GM23338 (cell line): ENCODE measurements around the gene CKLF. TPM values are rescaled to one million over a fixed set of nuclear protein-coding genes. Genes with fewer than 3 reads are reported as not detected.

Source experiments
- ATAC-seq: fragments of 200-7000 bp; cut with Tn5 transposase; 3 replicates; pipeline ENCODE4 v1.9.1; 2020
- DNase-seq: peaks from one replicate; pipeline ENCODE4 v3.0.0-alpha.2; 2015; ENCODE audit warnings: low spot score
- H2AFZ ChIP-seq: fragments of 200-600 bp; sonication (generic); 2 replicates; pipeline ENCODE4 v1.8.0; 2016; ENCODE audit warnings: antibody characterized with exemption, mild to moderate bottlenecking, moderate library complexity
- H3F3A ChIP-seq: fragments of 200-600 bp; sonication (generic); replicated peaks from 2 replicates; pipeline ENCODE4 v1.8.0; 2017; ENCODE audit warnings: antibody characterized with exemption, mixed run types, low read depth
- H3K27ac ChIP-seq: fragments of 200-600 bp; sonication (generic); 2 replicates; pipeline ENCODE4 v1.6.1; 2016; ENCODE audit warnings: low read depth
- H3K27me3 ChIP-seq: fragments of 200-600 bp; sonication (generic); 2 replicates; pipeline ENCODE4 v1.8.0; 2016; ENCODE audit warnings: mild to moderate bottlenecking, mixed run types, moderate library complexity; ENCODE audit not compliant: insufficient read depth
- H3K36me3 ChIP-seq: fragments of 200-600 bp; sonication (generic); 2 replicates; pipeline ENCODE4 v1.8.0; 2016; ENCODE audit warnings: mild to moderate bottlenecking; ENCODE audit not compliant: insufficient read depth
- H3K4me1 ChIP-seq: fragments of 200-600 bp; sonication (generic); 2 replicates; pipeline ENCODE4 v1.8.0; 2016; ENCODE audit warnings: mild to moderate bottlenecking, moderate library complexity; ENCODE audit not compliant: insufficient read depth
- H3K4me2 ChIP-seq: fragments of 200-600 bp; sonication (generic); 2 replicates; pipeline ENCODE4 v1.7.1; 2017; ENCODE audit warnings: mixed run types
- H3K4me3 ChIP-seq: fragments of 200-600 bp; sonication (generic); 2 replicates; pipeline ENCODE4 v1.6.1; 2016; ENCODE audit warnings: mixed run types
- H3K79me2 ChIP-seq: fragments of 200-600 bp; sonication (generic); replicated peaks from 2 replicates; pipeline ENCODE4 v1.8.0; 2017; ENCODE audit warnings: mild to moderate bottlenecking; ENCODE audit not compliant: insufficient read depth
- H3K9me2 ChIP-seq: fragments of 200-600 bp; sonication (generic); 2 replicates; pipeline ENCODE4 v1.8.0; 2017; ENCODE audit not compliant: insufficient read depth
- H4K20me1 ChIP-seq: fragments of 200-600 bp; sonication (generic); replicated peaks from 2 replicates; pipeline ENCODE4 v1.8.0; 2017; ENCODE audit warnings: mild to moderate bottlenecking; ENCODE audit not compliant: insufficient read depth
- H3K27ac Mint-ChIP-seq: 2 replicates; pipeline ENCODE4 v1.8.0; 2020; ENCODE audit warnings: inconsistent platforms, mild to moderate bottlenecking, moderate library complexity, mixed read lengths
- H3K27me3 Mint-ChIP-seq: 3 replicates; pipeline ENCODE4 v1.8.0; 2022; ENCODE audit warnings: low read depth, mild to moderate bottlenecking, moderate library complexity, mixed read lengths, inconsistent platforms; ENCODE audit not compliant: insufficient read depth, poor library complexity
- H3K36me3 Mint-ChIP-seq: 3 replicates; pipeline ENCODE4 v1.8.0; 2021; ENCODE audit warnings: low read depth, mild to moderate bottlenecking, inconsistent platforms, moderate library complexity, mixed read lengths
- H3K4me1 Mint-ChIP-seq: 3 replicates; pipeline ENCODE4 v1.8.0; 2020; ENCODE audit warnings: mild to moderate bottlenecking, inconsistent platforms, mixed read lengths
- H3K4me3 Mint-ChIP-seq: 3 replicates; pipeline ENCODE4 v1.8.0; 2021; ENCODE audit warnings: moderate library complexity, mild to moderate bottlenecking, inconsistent platforms, mixed read lengths
- H3K9me3 Mint-ChIP-seq: 3 replicates; pipeline ENCODE4 v1.8.0; 2020; ENCODE audit warnings: moderate library complexity, mild to moderate bottlenecking, inconsistent platforms, mixed read lengths
- CREB1 ChIP-seq: fragments of 250-450 bp; sonication (Bioruptor Pico); IDR thresholded peaks from 2 replicates; pipeline ENCODE4 v1.5.0; 2020; ENCODE audit warnings: low read depth, mild to moderate bottlenecking, moderate library complexity
- CTCF ChIP-seq, 2 experiments: fragments of 200-600 bp in 1 of 2; sonication (generic) in 1 of 2; conservative IDR thresholded peaks; 2 replicates each; pipeline versions ENCODE4 v1.5.1 to v1.6.1; 2016 to 2017; ENCODE audit warnings: antibody characterized with exemption in 2 of 2, low read depth in 2 of 2, mild to moderate bottlenecking in 2 of 2, moderate library complexity in 1 of 2
- ETS1 ChIP-seq: IDR thresholded peaks from 2 replicates; pipeline ENCODE4 v1.6.1; 2016; ENCODE audit warnings: antibody characterized with exemption
- EZH2 ChIP-seq: fragments of 200-600 bp; sonication (generic); IDR thresholded peaks from one replicate; pipeline ENCODE4 v1.8.0; 2017; ENCODE audit warnings: antibody characterized with exemption, mild to moderate bottlenecking, low read depth; ENCODE audit not compliant: unreplicated experiment
- EZH2phosphoT487 ChIP-seq: fragments of 200-600 bp; sonication (generic); IDR thresholded peaks from one replicate; pipeline ENCODE4 v1.8.1; 2018; ENCODE audit warnings: antibody characterized with exemption; ENCODE audit not compliant: unreplicated experiment
- JUNB ChIP-seq: IDR thresholded peaks from one replicate; pipeline ENCODE4 v1.6.1; 2016; ENCODE audit warnings: antibody characterized with exemption; ENCODE audit not compliant: unreplicated experiment
- NANOG ChIP-seq: IDR thresholded peaks from 2 replicates; pipeline ENCODE4 v1.6.1; 2016; ENCODE audit warnings: antibody characterized with exemption, borderline replicate concordance
- POLR2AphosphoS5 ChIP-seq: IDR thresholded peaks from 2 replicates; pipeline ENCODE4 v1.6.1; 2016; ENCODE audit warnings: antibody characterized with exemption, low read depth
- ZNF114 ChIP-seq: fragments of 250-450 bp; sonication (Bioruptor Pico); IDR thresholded peaks from 2 replicates; pipeline ENCODE4 v1.5.0; 2020; ENCODE audit warnings: mild to moderate bottlenecking, moderate library complexity
- ZNF331 ChIP-seq: fragments of 250-450 bp; sonication (Bioruptor Pico); IDR thresholded peaks from 2 replicates; pipeline ENCODE4 v1.5.0; 2020; ENCODE audit warnings: low read depth, mild to moderate bottlenecking, moderate library complexity
- long read RNA-seq: library from polyadenylated mRNA; unstranded; transcript quantifications from one replicate; pipeline ENCODE4 v2.0.0, GENCODE V29; 2020; ENCODE audit not compliant: unreplicated experiment
- polyA plus RNA-seq: library from polyadenylated mRNA; unstranded; fragments of >200 nt; fragmentation: Nextera tagmentation; extraction: Ambion mirVana; gene quantifications from 2 replicates; pipeline ENCODE4 v1.2.1, GENCODE V29; 2016
- total RNA-seq: library from RNA; depleted of rRNA; stranded (reverse); fragments of >200 nt; shearing (Covaris generic); gene quantifications from 2 replicates; pipeline ENCODE4 v1.2.3, GENCODE V29; 2014; rRNA removed

Gene CKLF
- total RNA-seq, result 15.7 and 25.5 TPM in 2 replicates
- 60.0 and 61.5 TPM in 2 replicates for polyA plus RNA-seq
- long read RNA-seq, partial matches to known transcripts, result 0 of 11 reads
- long read RNA-seq, other reads (novel, unspliced or antisense), result 0 of 11 reads

- peaks cover 12% of the 10 kb centered on the region; the same call in 2 of the 3 replicates for H3K9me3 Mint-ChIP-seq
- peak within 1 kb of the TSS; percentile 85 for H3K4me2 ChIP-seq
- TF ChIP-seq POLR2AphosphoS5, result peak; percentile 89
- no peak for TF ChIP-seq CREB1 (CRISPR knock-in tag)
- no peaks in the 10 kb centered on the region for H3K36me3 ChIP-seq
- H2AFZ ChIP-seq, result peak within 1 kb of the TSS; percentile 99
- H3K36me3 Mint-ChIP-seq, result peaks cover 5% of the 10 kb centered on the region; the same call in 2 of the 3 replicates
- H3K27me3 Mint-ChIP-seq, result peaks cover 29% of the 10 kb centered on the region
- 0 out of 2 replicates have a peak, but pooled peaks cover 5% of the 10 kb centered on the region for H4K20me1 ChIP-seq
- H3K4me1 ChIP-seq, result peaks cover 11% of the 10 kb centered on the region
- peaks cover 21% of the 10 kb centered on the region for H3K4me1 Mint-ChIP-seq
- H3K27ac ChIP-seq, result no peak within 1 kb of the TSS
- peaks cover 5% of the 10 kb centered on the region; the same call in 1 of the 2 replicates for H3K79me2 ChIP-seq
- peak; percentile 57 for ATAC-seq
- peak; percentile 86 for DNase-seq
- H3K9me2 ChIP-seq, result peaks cover 3% of the 10 kb centered on the region; the same call in 1 of the 2 replicates
- peak within 1 kb of the TSS; percentile 72 for H3K4me3 Mint-ChIP-seq
- peaks cover 18% of the 10 kb centered on the region for H3K27me3 ChIP-seq
- peaks cover 20% of the 10 kb centered on the region; the same call in 1 of the 2 replicates for H3F3A ChIP-seq
- H3K27ac Mint-ChIP-seq, result no peak within 1 kb of the TSS
- H3K4me3 ChIP-seq, result peak within 1 kb of the TSS; percentile 58
Measured at GRCh38 chr16:66552286-66553177, at the start of gene CKLF. Gene CKLF (plus strand): TSS chr16:66552576. CDS start chr16:66552716, 140 bp downstream.

- Histone ChIP-seq H3F3A (no peaks in the 10 kb centered on the region), H2AFZ (no peak overlapping the region), H3K27me3 (no peaks in the 10 kb centered on the region), H3K4me1 (no peaks in the 10 kb centered on the region), H4K20me1 (no peaks in the 10 kb centered on the region), H3K9me2 (no peaks in the 10 kb centered on the region), H3K4me3 (no peak overlapping the region), H3K79me2 (no peaks in the 10 kb centered on the region), H3K27ac (no peak overlapping the region), H3K4me2 (no peak overlapping the region), H3K36me3 (no peaks in the 10 kb centered on the region)
- DNase-seq (no peak), ATAC-seq (no peak)
- H3K27me3 Mint-ChIP-seq, result peaks cover 7% of the 10 kb centered on the region
- H3K27ac Mint-ChIP-seq, result no peak overlapping the region
- no peak overlapping the region for H3K4me3 Mint-ChIP-seq
- H3K4me1 Mint-ChIP-seq, result peaks cover 3% of the 10 kb centered on the region
- H3K36me3 Mint-ChIP-seq, result no peaks in the 10 kb centered on the region
- no peaks in the 10 kb centered on the region; the same call in 1 of the 3 replicates for H3K9me3 Mint-ChIP-seq
- TF ChIP-seq NANOG (no peak), CTCF (conservative IDR thresholded peaks at IDR 0.05; ENCODE audit: low read depth in 2 of 2) (no peak), EZH2phosphoT487 (no peak), EZH2 (no peak)
Measured at GRCh38 chr16:66503030-66503429, 49.3 kb upstream of the CKLF start.

GRCh38 chr16:66503612-66504011 lies 48.8 kb upstream of the CKLF start:
- no peak for ATAC-seq
- no peaks in the 10 kb centered on the region for H3K36me3 ChIP-seq
- no peak overlapping the region for H3K4me3 ChIP-seq
- H3F3A ChIP-seq, result no peaks in the 10 kb centered on the region
- no peaks in the 10 kb centered on the region for H3K4me1 ChIP-seq
- no peaks in the 10 kb centered on the region for H3K9me2 ChIP-seq
- no peak overlapping the region for H2AFZ ChIP-seq
- H3K27ac Mint-ChIP-seq, result no peak overlapping the region
- no peaks in the 10 kb centered on the region; the same call in 1 of the 3 replicates for H3K9me3 Mint-ChIP-seq
- no peak overlapping the region for H3K4me2 ChIP-seq
- no peaks in the 10 kb centered on the region for H3K27me3 ChIP-seq
- no peak overlapping the region for H3K4me3 Mint-ChIP-seq
- H3K79me2 ChIP-seq, result no peaks in the 10 kb centered on the region
- peaks cover 3% of the 10 kb centered on the region for H3K4me1 Mint-ChIP-seq
- no peak for DNase-seq
- no peaks in the 10 kb centered on the region for H3K36me3 Mint-ChIP-seq
- no peaks in the 10 kb centered on the region for H4K20me1 ChIP-seq
- H3K27me3 Mint-ChIP-seq, result peaks cover 7% of the 10 kb centered on the region
- H3K27ac ChIP-seq, result no peak overlapping the region
- TF ChIP-seq ETS1 (no peak), JUNB (no peak), ZNF114 (CRISPR knock-in tag) (no peak), CREB1 (CRISPR knock-in tag) (no peak), ZNF331 (no peak)
